ENCODE results near the gene SLC22A1.

SLC22A1 gene

DNA sequence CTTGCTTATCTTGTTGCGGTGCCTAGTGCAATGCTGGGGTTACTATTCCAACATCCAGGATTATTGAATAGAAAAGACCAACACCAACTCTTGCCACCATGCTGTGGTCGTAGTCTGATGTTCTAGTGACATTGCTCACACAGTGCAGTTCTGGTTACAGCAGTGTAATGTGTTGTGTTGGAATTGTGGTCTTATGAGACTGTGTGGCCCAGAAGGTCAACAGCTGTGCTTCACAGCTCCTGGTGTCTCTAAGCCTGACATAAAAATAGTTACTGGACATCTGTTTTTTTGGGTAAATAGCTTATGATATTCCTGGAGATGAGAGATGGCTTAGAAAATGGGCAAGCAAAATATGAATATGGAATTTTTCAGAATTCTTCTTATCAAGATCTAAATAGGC is 79.4 kb downstream of the SLC22A1 start:
- Histone ChIP-seq H3K27me3 (ENCODE audit: control insufficient read depth, insufficient read depth, low read length) (no peaks in the 10 kb centered on the region), H3K27ac (ENCODE audit: low read length) (no peak overlapping the region), H3K9me3 (ENCODE audit: control insufficient read depth, insufficient read depth, low read length) (no peaks in the 10 kb centered on the region), H3K4me3 (ENCODE audit: low read length) (no peak overlapping the region), H3K36me3 (ENCODE audit: control insufficient read depth, insufficient read depth, low read length) (no peaks in the 10 kb centered on the region), H3K4me1 (ENCODE audit: control insufficient read depth, insufficient read depth, low read length) (no peaks in the 10 kb centered on the region)
- no peak for DNase-seq (ENCODE audit: low read depth, low spot score)
- WGBS (ENCODE audit: insufficient coverage, insufficient read length), result no CpG with 5 or more reads among the region's 2 CpGs

DNA sequence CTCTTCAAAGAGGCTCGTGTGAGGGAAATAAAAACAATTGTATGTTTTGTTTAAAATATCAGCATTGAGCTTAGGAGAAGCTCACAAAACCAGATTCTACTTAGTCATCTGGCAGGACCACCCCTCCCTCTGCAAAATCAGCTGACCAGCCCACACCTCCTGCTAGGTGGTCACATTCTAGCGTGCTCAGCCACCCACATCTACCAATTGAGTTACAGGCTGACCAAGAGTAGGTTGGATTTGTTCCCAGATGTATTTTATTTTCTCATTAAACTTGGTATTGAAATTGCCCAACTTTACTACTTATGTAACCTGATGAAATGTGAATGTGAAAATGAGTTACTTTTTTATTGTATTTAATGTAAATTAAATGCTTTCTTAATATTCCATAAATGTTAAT is 80.8 kb downstream of the SLC22A1 start:
- H3K4me3 ChIP-seq (ENCODE audit: low read length), result no peak overlapping the region
- no peak for DNase-seq (ENCODE audit: low read depth, low spot score)
- H3K9me3 ChIP-seq (ENCODE audit: control insufficient read depth, insufficient read depth, low read length), result no peaks in the 10 kb centered on the region; the same call in 1 of the 2 replicates
- no peaks in the 10 kb centered on the region for H3K4me1 ChIP-seq (ENCODE audit: control insufficient read depth, insufficient read depth, low read length)
- no peak overlapping the region for H3K27ac ChIP-seq (ENCODE audit: low read length)
- no CpG with 5 or more reads among the region's 2 CpGs for WGBS (ENCODE audit: insufficient coverage, insufficient read length)
- H3K27me3 ChIP-seq (ENCODE audit: control insufficient read depth, insufficient read depth, low read length), result no peaks in the 10 kb centered on the region
- no peaks in the 10 kb centered on the region for H3K36me3 ChIP-seq (ENCODE audit: control insufficient read depth, insufficient read depth, low read length)

GRCh38 chr6:160203076-160203475 is 81.5 kb downstream of the SLC22A1 start:
- WGBS (ENCODE audit: insufficient coverage, insufficient read length), result no CpG with 5 or more reads among the region's 3 CpGs
- H3K27me3 ChIP-seq (ENCODE audit: control insufficient read depth, insufficient read depth, low read length), result no peaks in the 10 kb centered on the region
- H3K9me3 ChIP-seq (ENCODE audit: control insufficient read depth, insufficient read depth, low read length), result no peaks in the 10 kb centered on the region; the same call in 1 of the 2 replicates
- H3K36me3 ChIP-seq (ENCODE audit: control insufficient read depth, insufficient read depth, low read length), result no peaks in the 10 kb centered on the region
- H3K4me3 ChIP-seq (ENCODE audit: low read length), result no peak overlapping the region
- H3K27ac ChIP-seq (ENCODE audit: low read length), result no peak overlapping the region
- DNase-seq (ENCODE audit: low read depth, low spot score), result no peak
- H3K4me1 ChIP-seq (ENCODE audit: control insufficient read depth, insufficient read depth, low read length), result no peaks in the 10 kb centered on the region

- no peaks in the 10 kb centered on the region for H3K27me3 ChIP-seq (ENCODE audit: control insufficient read depth, insufficient read depth, low read length)
- no peaks in the 10 kb centered on the region; the same call in 1 of the 2 replicates for H3K9me3 ChIP-seq (ENCODE audit: control insufficient read depth, insufficient read depth, low read length)
- no peak for DNase-seq (ENCODE audit: low read depth, low spot score)
- H3K4me1 ChIP-seq (ENCODE audit: control insufficient read depth, insufficient read depth, low read length), result no peaks in the 10 kb centered on the region
- H3K36me3 ChIP-seq (ENCODE audit: control insufficient read depth, insufficient read depth, low read length), result no peaks in the 10 kb centered on the region
- H3K4me3 ChIP-seq (ENCODE audit: low read length), result no peak overlapping the region
- no peak overlapping the region for H3K27ac ChIP-seq (ENCODE audit: low read length)
These were observed 81.9 kb downstream of the SLC22A1 start for GRCh38 chr6:160203522-160203921.

DNA sequence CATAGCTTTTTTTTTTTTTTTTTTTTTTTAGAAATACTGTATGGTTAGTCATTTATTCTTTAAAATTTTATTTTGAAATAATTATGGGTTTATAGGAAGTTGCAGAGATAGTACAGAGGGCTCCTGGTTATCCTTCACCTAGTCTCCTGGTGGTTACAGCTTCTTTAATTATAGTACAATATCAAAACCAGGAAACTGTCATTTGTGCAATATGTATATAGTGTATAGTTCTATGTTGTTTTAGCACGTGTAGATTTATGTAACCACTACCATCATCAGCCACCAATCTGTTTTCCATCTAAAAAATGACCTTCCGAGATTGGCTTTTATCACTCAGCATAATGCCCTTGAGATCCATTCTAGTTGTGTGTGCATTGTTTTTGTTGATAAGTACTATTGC is 82.3 kb downstream of the SLC22A1 start:
- H3K36me3 ChIP-seq (ENCODE audit: control insufficient read depth, insufficient read depth, low read length), result no peaks in the 10 kb centered on the region
- DNase-seq (ENCODE audit: low read depth, low spot score), result no peak
- WGBS (ENCODE audit: insufficient coverage, insufficient read length), result no CpG with 5 or more reads among the region's 2 CpGs
- H3K27ac ChIP-seq (ENCODE audit: low read length), result no peak overlapping the region
- no peaks in the 10 kb centered on the region; the same call in 1 of the 2 replicates for H3K9me3 ChIP-seq (ENCODE audit: control insufficient read depth, insufficient read depth, low read length)
- no peaks in the 10 kb centered on the region for H3K27me3 ChIP-seq (ENCODE audit: control insufficient read depth, insufficient read depth, low read length)
- H3K4me1 ChIP-seq (ENCODE audit: control insufficient read depth, insufficient read depth, low read length), result no peaks in the 10 kb centered on the region
- no peak overlapping the region for H3K4me3 ChIP-seq (ENCODE audit: low read length)

GRCh38 chr6:160204710-160205109 is 83.1 kb downstream of the SLC22A1 start:
- no CpG with 5 or more reads among the region's 1 CpG for WGBS (ENCODE audit: insufficient coverage, insufficient read length)

GRCh38 chr6:160207618-160208017 is 86.0 kb downstream of the SLC22A1 start:
- Histone ChIP-seq H3K9me3 (ENCODE audit: control insufficient read depth, insufficient read depth, low read length) (no peaks in the 10 kb centered on the region; the same call in 1 of the 2 replicates), H3K4me1 (ENCODE audit: control insufficient read depth, insufficient read depth, low read length) (no peaks in the 10 kb centered on the region), H3K27me3 (ENCODE audit: control insufficient read depth, insufficient read depth, low read length) (no peaks in the 10 kb centered on the region), H3K4me3 (ENCODE audit: low read length) (no peak overlapping the region), H3K27ac (ENCODE audit: low read length) (no peak overlapping the region), H3K36me3 (ENCODE audit: control insufficient read depth, insufficient read depth, low read length) (no peaks in the 10 kb centered on the region)
- no peak for DNase-seq (ENCODE audit: low read depth, low spot score)
- WGBS (ENCODE audit: insufficient coverage, insufficient read length), result no CpG with 5 or more reads among the region's 3 CpGs

More at GRCh38 chr6:160204710-160205109, 83.1 kb downstream of the SLC22A1 start:
- Histone ChIP-seq H3K27ac (ENCODE audit: low read length) (no peak overlapping the region), H3K36me3 (ENCODE audit: control insufficient read depth, insufficient read depth, low read length) (no peaks in the 10 kb centered on the region), H3K27me3 (ENCODE audit: control insufficient read depth, insufficient read depth, low read length) (no peaks in the 10 kb centered on the region), H3K9me3 (ENCODE audit: control insufficient read depth, insufficient read depth, low read length) (no peaks in the 10 kb centered on the region; the same call in 1 of the 2 replicates), H3K4me3 (ENCODE audit: low read length) (no peak overlapping the region), H3K4me1 (ENCODE audit: control insufficient read depth, insufficient read depth, low read length) (no peaks in the 10 kb centered on the region)
- DNase-seq (ENCODE audit: low read depth, low spot score), result no peak

Data from iPS DF 6.9 (cell line).